ENCODE measurements around the gene HSPA1L. TPM values are rescaled to one million over a fixed set of nuclear protein-coding genes. Genes with fewer than 3 reads are reported as not detected.

Gene HSPA1L
- total and polyA plus RNA-seq, 2 experiments from 2014 or later = 1.0 to 1.4 TPM

DNA sequence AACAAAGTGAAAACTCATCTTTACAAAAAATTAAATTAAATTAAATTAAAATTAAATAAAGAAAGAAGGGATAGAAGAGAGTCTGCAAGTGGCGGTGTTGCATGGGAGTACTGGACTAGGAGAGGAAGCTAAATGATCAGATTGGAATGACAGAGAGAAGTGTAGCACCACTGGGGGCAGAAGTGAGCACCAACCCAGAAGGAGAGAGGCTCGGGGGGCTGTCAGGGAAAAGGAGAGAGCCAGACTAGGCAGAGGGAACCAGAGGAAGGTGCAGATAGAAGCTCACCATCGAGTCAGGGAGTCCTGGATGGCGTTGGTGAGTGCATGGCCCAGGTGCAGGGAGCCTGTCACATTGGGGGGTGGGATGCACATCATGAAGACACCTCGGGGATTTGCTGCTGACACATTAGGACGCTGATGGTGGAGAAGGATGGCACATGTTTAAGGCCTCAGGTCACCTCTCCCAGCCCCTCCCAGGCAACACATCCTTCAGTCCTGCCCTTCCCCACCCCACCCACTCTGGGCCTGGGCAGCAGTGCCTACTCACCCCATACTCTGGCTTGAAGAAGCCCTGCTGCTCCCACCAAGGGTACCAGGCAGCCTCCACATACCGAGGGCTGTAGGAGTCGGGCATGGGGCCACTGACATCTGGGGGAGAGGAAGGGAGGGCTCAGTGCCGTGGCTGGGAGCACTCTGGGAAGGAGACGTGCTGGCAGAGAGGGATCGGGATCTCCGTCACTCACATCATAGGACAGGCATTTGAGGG is 23.6 kb downstream of the HSPA1L start:
- WGBS (ENCODE audit: low lambda C conversion rate, missing lambda C conversion rate) = 74% methylated on average over 12 of the region's 12 CpGs
- Histone ChIP-seq H3K9me3 (ENCODE audit: low read depth) (no peaks in the 10 kb centered on the region), H3K9me2 (replicated peaks; ENCODE audit: insufficient read depth) (no peaks in the 10 kb centered on the region), H3K36me3 (replicated peaks; ENCODE audit: insufficient read depth, low read depth) (no peaks in the 10 kb centered on the region), H3K4me3 (no peak overlapping the region), H3K79me2 (peaks cover 36% of the 10 kb centered on the region), H3K27me3 (no peaks in the 10 kb centered on the region), H3K27ac (no peak overlapping the region), H2AFZ (no peak overlapping the region), H3K4me1 (ENCODE audit: insufficient read depth) (peaks cover 11% of the 10 kb centered on the region), H3K4me2 (no peak overlapping the region), H4K20me1 (ENCODE audit: insufficient read depth, poor library complexity, severe bottlenecking) (no peaks in the 10 kb centered on the region)
- DNase-seq (ENCODE audit: low spot score) = peak; percentile 77
- TF ChIP-seq, protein P1, sequence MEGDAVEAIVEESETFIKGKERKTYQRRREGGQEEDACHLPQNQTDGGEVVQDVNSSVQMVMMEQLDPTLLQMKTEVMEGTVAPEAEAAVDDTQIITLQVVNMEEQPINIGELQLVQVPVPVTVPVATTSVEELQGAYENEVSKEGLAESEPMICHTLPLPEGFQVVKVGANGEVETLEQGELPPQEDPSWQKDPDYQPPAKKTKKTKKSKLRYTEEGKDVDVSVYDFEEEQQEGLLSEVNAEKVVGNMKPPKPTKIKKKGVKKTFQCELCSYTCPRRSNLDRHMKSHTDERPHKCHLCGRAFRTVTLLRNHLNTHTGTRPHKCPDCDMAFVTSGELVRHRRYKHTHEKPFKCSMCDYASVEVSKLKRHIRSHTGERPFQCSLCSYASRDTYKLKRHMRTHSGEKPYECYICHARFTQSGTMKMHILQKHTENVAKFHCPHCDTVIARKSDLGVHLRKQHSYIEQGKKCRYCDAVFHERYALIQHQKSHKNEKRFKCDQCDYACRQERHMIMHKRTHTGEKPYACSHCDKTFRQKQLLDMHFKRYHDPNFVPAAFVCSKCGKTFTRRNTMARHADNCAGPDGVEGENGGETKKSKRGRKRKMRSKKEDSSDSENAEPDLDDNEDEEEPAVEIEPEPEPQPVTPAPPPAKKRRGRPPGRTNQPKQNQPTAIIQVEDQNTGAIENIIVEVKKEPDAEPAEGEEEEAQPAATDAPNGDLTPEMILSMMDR (IDR thresholded peaks at IDR 0.05; ENCODE audit: poor library complexity) = peak; percentile 56
- no peak for TF ChIP-seq EZH2 (IDR thresholded peaks at IDR 0.05; ENCODE audit: borderline replicate concordance)

DNA sequence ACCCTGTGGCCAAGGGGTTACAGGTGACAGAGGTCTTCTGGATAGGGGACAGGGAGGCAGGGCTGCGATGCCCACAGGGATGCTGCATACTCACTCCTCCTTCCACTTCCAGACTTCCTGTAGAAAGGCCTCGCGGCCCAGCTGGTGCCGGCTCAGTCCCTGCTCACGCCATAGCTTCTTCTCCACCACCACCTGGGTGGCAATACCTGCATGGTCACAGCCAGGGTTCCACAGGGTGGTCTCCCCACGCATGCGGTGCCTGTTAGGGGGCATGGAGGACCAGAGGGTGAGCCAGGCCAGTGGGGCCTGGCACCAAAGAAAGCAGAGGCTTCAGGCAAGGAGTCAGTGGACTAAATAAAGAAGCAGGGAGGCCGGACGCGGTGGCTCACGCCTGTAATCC is 29.6 kb downstream of the HSPA1L start:
- Histone ChIP-seq H3K9me3 (ENCODE audit: low read depth) (no peaks in the 10 kb centered on the region), H3K4me3 (no peak overlapping the region), H3K27me3 (no peaks in the 10 kb centered on the region), H3K4me1 (ENCODE audit: insufficient read depth) (no peaks in the 10 kb centered on the region), H3K9me2 (replicated peaks; ENCODE audit: insufficient read depth) (no peaks in the 10 kb centered on the region), H3K36me3 (replicated peaks; ENCODE audit: insufficient read depth, low read depth) (no peaks in the 10 kb centered on the region), H3K27ac (no peak overlapping the region), H2AFZ (no peak overlapping the region), H3K79me2 (peaks cover 3% of the 10 kb centered on the region), H4K20me1 (ENCODE audit: insufficient read depth, poor library complexity, severe bottlenecking) (no peaks in the 10 kb centered on the region), H3K4me2 (no peak overlapping the region)
- TF ChIP-seq, protein P1 (IDR thresholded peaks at IDR 0.05; ENCODE audit: poor library complexity) = no peak
- TF ChIP-seq EZH2phosphoT487 (IDR thresholded peaks at IDR 0.05; ENCODE audit: low read depth, severe bottlenecking, unreplicated experiment) (no peak), EZH2 (IDR thresholded peaks at IDR 0.05; ENCODE audit: borderline replicate concordance) (no peak)
- WGBS (ENCODE audit: low lambda C conversion rate, missing lambda C conversion rate) = over 99% methylated on average over 11 of the region's 11 CpGs
- DNase-seq (ENCODE audit: low spot score) = no peak

DNA sequence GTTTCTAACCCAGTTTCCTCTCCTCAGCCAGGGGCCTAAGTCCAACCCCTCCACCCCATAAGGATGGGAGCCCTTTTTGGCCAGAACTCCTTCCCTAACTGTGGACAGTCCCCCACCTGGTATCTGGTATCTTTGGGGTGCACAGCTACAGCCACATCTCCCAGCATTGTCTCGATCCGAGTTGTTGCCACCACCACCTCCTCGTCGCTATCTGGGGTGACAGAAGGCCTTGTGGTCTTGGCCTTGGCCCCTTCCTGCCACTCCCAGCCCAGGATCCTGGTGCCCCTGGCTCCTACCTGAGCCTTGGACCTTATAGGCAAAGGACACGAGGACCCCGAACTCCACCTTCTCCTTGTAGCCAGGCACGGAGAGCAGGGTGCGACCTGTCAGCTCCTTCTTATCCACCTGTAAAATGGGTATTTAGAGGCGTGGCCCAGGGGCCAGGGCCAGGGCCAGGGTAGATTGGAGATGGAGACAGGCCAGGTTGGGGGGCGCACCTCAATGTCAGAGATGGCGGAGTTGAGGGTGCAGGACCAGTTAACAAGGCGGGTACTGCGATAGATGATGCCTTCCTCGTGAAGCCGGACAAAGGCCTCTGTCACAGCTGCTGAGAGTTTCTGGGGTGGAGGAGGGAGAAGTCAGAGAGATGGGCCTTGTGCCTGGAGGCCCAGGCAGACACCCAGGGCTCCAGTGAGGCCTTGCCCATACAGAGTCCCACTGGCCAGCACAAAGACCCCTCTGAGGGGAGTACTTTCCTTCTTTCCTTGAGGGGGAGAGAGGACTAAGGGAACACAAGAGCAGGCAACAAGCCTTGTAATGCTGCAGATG is 30.8 kb downstream of the HSPA1L start:
- Histone ChIP-seq H3K9me2 (replicated peaks; ENCODE audit: insufficient read depth) (no peaks in the 10 kb centered on the region), H3K79me2 (peaks cover 2% of the 10 kb centered on the region), H3K36me3 (replicated peaks; ENCODE audit: insufficient read depth, low read depth) (no peaks in the 10 kb centered on the region), H3K4me2 (no peak overlapping the region), H4K20me1 (ENCODE audit: insufficient read depth, poor library complexity, severe bottlenecking) (no peaks in the 10 kb centered on the region), H3K27ac (no peak overlapping the region), H2AFZ (no peak overlapping the region), H3K4me3 (no peak overlapping the region), H3K27me3 (no peaks in the 10 kb centered on the region), H3K4me1 (ENCODE audit: insufficient read depth) (no peaks in the 10 kb centered on the region), H3K9me3 (ENCODE audit: low read depth) (no peaks in the 10 kb centered on the region)
- WGBS (ENCODE audit: low lambda C conversion rate, missing lambda C conversion rate) = 96% methylated on average over 15 of the region's 15 CpGs
- TF ChIP-seq, protein P1 (IDR thresholded peaks at IDR 0.05; ENCODE audit: poor library complexity) = no peak
- TF ChIP-seq EZH2 (IDR thresholded peaks at IDR 0.05; ENCODE audit: borderline replicate concordance) = no peak
- no peak for TF ChIP-seq EZH2phosphoT487 (IDR thresholded peaks at IDR 0.05; ENCODE audit: low read depth, severe bottlenecking, unreplicated experiment)
- DNase-seq (ENCODE audit: low spot score) = no peak
